22Rv1 (cell line): ENCODE results near the gene CABLES1.

Experiments used
- CTCF ChIP-seq: fragments of 450-650 bp; IDR thresholded peaks from 2 replicates; pipeline ENCODE4 v1.5.1; 2017; ENCODE audit warnings: mild to moderate bottlenecking
- ZFX ChIP-seq: fragments of 450-650 bp; IDR thresholded peaks from 2 replicates; pipeline ENCODE4 v1.6.1; 2017; ENCODE audit warnings: antibody characterized with exemption, borderline replicate concordance

GRCh38 chr18:23302511-23302850, 167.2 kb downstream of the CABLES1 start:
- no peak for TF ChIP-seq CTCF
- TF ChIP-seq ZFX: no peak
